ENCODE results near the gene FTO.

DNA sequence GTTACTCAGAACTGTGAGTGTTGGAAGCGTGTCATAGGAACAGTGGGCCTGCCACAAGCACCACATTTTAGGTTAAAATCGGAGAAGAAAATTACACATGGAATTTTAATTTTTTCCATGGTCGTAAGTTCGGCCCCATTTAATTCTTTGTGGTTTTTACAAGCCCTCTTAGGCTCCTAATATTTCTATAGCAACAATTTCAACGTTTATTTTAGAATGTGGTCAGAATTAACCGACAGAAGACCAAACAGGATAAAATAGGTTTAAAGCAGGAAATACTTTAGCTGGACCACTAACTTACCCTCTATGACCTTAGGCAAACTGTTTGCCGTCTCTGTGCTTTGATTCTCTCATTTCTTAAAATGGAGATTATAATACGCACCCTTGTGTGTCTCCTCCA lies 69.9 kb downstream of the FTO start:
- no peak for TF ChIP-seq POLR2A (IDR thresholded peaks at IDR 0.05)
- TF ChIP-seq, protein P1, sequence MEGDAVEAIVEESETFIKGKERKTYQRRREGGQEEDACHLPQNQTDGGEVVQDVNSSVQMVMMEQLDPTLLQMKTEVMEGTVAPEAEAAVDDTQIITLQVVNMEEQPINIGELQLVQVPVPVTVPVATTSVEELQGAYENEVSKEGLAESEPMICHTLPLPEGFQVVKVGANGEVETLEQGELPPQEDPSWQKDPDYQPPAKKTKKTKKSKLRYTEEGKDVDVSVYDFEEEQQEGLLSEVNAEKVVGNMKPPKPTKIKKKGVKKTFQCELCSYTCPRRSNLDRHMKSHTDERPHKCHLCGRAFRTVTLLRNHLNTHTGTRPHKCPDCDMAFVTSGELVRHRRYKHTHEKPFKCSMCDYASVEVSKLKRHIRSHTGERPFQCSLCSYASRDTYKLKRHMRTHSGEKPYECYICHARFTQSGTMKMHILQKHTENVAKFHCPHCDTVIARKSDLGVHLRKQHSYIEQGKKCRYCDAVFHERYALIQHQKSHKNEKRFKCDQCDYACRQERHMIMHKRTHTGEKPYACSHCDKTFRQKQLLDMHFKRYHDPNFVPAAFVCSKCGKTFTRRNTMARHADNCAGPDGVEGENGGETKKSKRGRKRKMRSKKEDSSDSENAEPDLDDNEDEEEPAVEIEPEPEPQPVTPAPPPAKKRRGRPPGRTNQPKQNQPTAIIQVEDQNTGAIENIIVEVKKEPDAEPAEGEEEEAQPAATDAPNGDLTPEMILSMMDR (IDR thresholded peaks at IDR 0.05) = no peak

Data from esophagus squamous epithelium (tissue), 4 donors.